ENCODE results near the gene TSNAXIP1.
A peak's percentile ranks its signal among the peaks of the same experiment; 100 is the strongest.
"Not testable (repeated sequence)": the region's sequence is repeated elsewhere in the genome, so short reads cannot be mapped to it uniquely, and the experiment has no call there.

TSNAXIP1 gene

GRCh38 chr16:67861877-67862276 lies 55.2 kb downstream of the TSNAXIP1 start:
- FAIRE-seq (no peak), DNase-seq (ENCODE audit: insufficient read length, low spot score) (no peak)
- no peak for TF ChIP-seq CTCF (IDR thresholded peaks at IDR 0.05; ENCODE audit: insufficient read depth, missing control alignments)

- TF ChIP-seq CTCF (IDR thresholded peaks at IDR 0.05; ENCODE audit: insufficient read depth, missing control alignments), result no peak
- FAIRE-seq (no peak), DNase-seq (ENCODE audit: insufficient read length, low spot score) (no peak)
Observed at GRCh38 chr16:67862623-67863583, 56.2 kb downstream of the TSNAXIP1 start.

GRCh38 chr16:67864044-67864443 lies 57.4 kb downstream of the TSNAXIP1 start:
- DNase-seq (ENCODE audit: insufficient read length, low spot score); FAIRE-seq: not testable (repeated sequence)

- TF ChIP-seq CTCF (IDR thresholded peaks at IDR 0.05; ENCODE audit: insufficient read depth, missing control alignments), result no peak
- DNase-seq (ENCODE audit: insufficient read length, low spot score) (no peak), FAIRE-seq (no peak)
Observed at GRCh38 chr16:67864594-67864993, 57.9 kb downstream of the TSNAXIP1 start.

GRCh38 chr16:67865318-67865717 lies 58.6 kb downstream of the TSNAXIP1 start:
- peak; percentile 45 for TF ChIP-seq CTCF (IDR thresholded peaks at IDR 0.05; ENCODE audit: insufficient read depth, missing control alignments)
- no peak for FAIRE-seq
- DNase-seq (ENCODE audit: insufficient read length, low spot score), result no peak

- no peak for FAIRE-seq
Observed at GRCh38 chr16:67868290-67868689, 61.6 kb downstream of the TSNAXIP1 start.

GRCh38 chr16:67869653-67870052 lies 63.0 kb downstream of the TSNAXIP1 start:
- TF ChIP-seq CTCF (IDR thresholded peaks at IDR 0.05; ENCODE audit: insufficient read depth, missing control alignments), result no peak
- FAIRE-seq (no peak), DNase-seq (ENCODE audit: insufficient read length, low spot score) (no peak)

More at GRCh38 chr16:67868290-67868689, 61.6 kb downstream of the TSNAXIP1 start:
- DNase-seq (ENCODE audit: insufficient read length, low spot score), result no peak
- TF ChIP-seq CTCF (IDR thresholded peaks at IDR 0.05; ENCODE audit: insufficient read depth, missing control alignments), result no peak

Measured in D721Med (cell line).